Mesendoderm (in vitro differentiated cells): ENCODE results near the gene PADI1.
"Not testable (repeated sequence)": the region's sequence is repeated elsewhere in the genome, so short reads cannot be mapped to it uniquely, and the experiment has no call there.

ENCODE experiments used
- DNase-seq: peaks from one replicate; pipeline ENCODE4 v3.0.0; 2013
- H2AK5ac ChIP-seq: 2 replicates; pipeline ENCODE4 v1.6.1; 2013; ENCODE audit warnings: low read length, inconsistent platforms
- H2BK120ac ChIP-seq: 2 replicates; pipeline ENCODE4 v1.6.1; 2013; ENCODE audit warnings: low read depth, mild to moderate bottlenecking, low read length, moderate library complexity, mixed read lengths
- H2BK15ac ChIP-seq: replicated peaks from 2 replicates; pipeline ENCODE4 v1.6.1; 2013; ENCODE audit warnings: low read depth, mild to moderate bottlenecking, moderate library complexity
- H2BK5ac ChIP-seq: 2 replicates; pipeline ENCODE4 v1.6.1; 2013; ENCODE audit warnings: low read length, inconsistent platforms
- H3K18ac ChIP-seq: 2 replicates; pipeline ENCODE4 v1.6.1; 2013; ENCODE audit warnings: mild to moderate bottlenecking, low read length, mixed read lengths
- H3K23ac ChIP-seq: one replicate; pipeline ENCODE4 v1.6.1; 2013; ENCODE audit warnings: low read length
- H3K27ac ChIP-seq: 2 replicates; pipeline ENCODE4 v1.5.1; 2013; ENCODE audit warnings: low read depth, mild to moderate bottlenecking, inconsistent platforms, low read length, moderate library complexity
- H3K27me3 ChIP-seq: 2 replicates; pipeline ENCODE4 v1.6.1; 2013; ENCODE audit warnings: low read length, control low read depth, mild to moderate bottlenecking, inconsistent platforms; ENCODE audit not compliant: insufficient read depth, poor library complexity
- H3K36me3 ChIP-seq: 2 replicates; pipeline ENCODE4 v1.6.1; 2013; ENCODE audit warnings: low read length, inconsistent platforms; ENCODE audit not compliant: control insufficient read depth, insufficient read depth
- H3K4ac ChIP-seq: one replicate; pipeline ENCODE4 v1.6.1; 2013; ENCODE audit warnings: low read depth, mild to moderate bottlenecking, low read length, moderate library complexity
- H3K4me1 ChIP-seq: 2 replicates; pipeline ENCODE4 v1.6.1; 2013; ENCODE audit warnings: low read depth, low read length, inconsistent platforms; ENCODE audit not compliant: control insufficient read depth
- H3K4me2 ChIP-seq: 2 replicates; pipeline ENCODE4 v1.6.1; 2013; ENCODE audit warnings: low read length
- H3K4me3 ChIP-seq: 2 replicates; pipeline ENCODE4 v1.5.1; 2013; ENCODE audit warnings: mild to moderate bottlenecking, low read length
- H3K56ac ChIP-seq: one replicate; pipeline ENCODE4 v1.6.1; 2013; ENCODE audit warnings: low read length
- H3K79me1 ChIP-seq: 2 replicates; pipeline ENCODE4 v1.6.1; 2013; ENCODE audit warnings: low read length, inconsistent platforms
- H3K79me2 ChIP-seq: 2 replicates; pipeline ENCODE4 v1.6.1; 2013; ENCODE audit warnings: mild to moderate bottlenecking, low read length; ENCODE audit not compliant: control insufficient read depth, insufficient read depth
- H3K9ac ChIP-seq: 2 replicates; pipeline ENCODE4 v1.6.1; 2013; ENCODE audit warnings: low read length, inconsistent platforms
- H4K5ac ChIP-seq: one replicate; pipeline ENCODE4 v1.6.1; 2013; ENCODE audit warnings: low read length
- H4K8ac ChIP-seq: one replicate; pipeline ENCODE4 v1.6.1; 2013; ENCODE audit warnings: low read depth, mild to moderate bottlenecking, control low read depth, low read length, moderate library complexity
- WGBS: extraction: QIAGEN DNeasy Blood & Tissue Kit; methylation state at CpG from one replicate; pipeline ENCODE4 v1.1.7; 2013; ENCODE audit warnings: low lambda C conversion rate, missing lambda C conversion rate; ENCODE audit not compliant: insufficient coverage; ENCODE audit errors: extremely low coverage; 5-methylcytosine and 5-hydroxymethylcytosine counted together

Gene PADI1

GRCh38 chr1:17239420-17239819 is 34.5 kb downstream of the PADI1 start:
- Histone ChIP-seq H3K4me2 (no peak overlapping the region), H4K5ac (no peak overlapping the region), H3K79me1 (no peaks in the 10 kb centered on the region), H3K9ac (no peak overlapping the region), H2BK5ac (no peak overlapping the region), H3K4me1 (no peaks in the 10 kb centered on the region), H3K79me2 (no peaks in the 10 kb centered on the region), H2BK120ac (no peak overlapping the region), H2AK5ac (no peak overlapping the region), H3K23ac (no peak overlapping the region), H2BK15ac (no peak overlapping the region), H3K18ac (no peak overlapping the region), H3K4me3 (no peak overlapping the region), H3K27me3 (no peaks in the 10 kb centered on the region), H4K8ac (no peak overlapping the region), H3K4ac (no peak overlapping the region), H3K27ac (no peak overlapping the region), H3K56ac (no peak overlapping the region), H3K36me3 (no peaks in the 10 kb centered on the region)
- WGBS: no CpG with 5 or more reads among the region's 1 CpG
- peak; percentile 96 for DNase-seq

- H3K4me1 ChIP-seq, H3K4me2 ChIP-seq, H3K36me3 ChIP-seq, H3K9ac ChIP-seq, H2AK5ac ChIP-seq, H3K4ac ChIP-seq, H3K23ac ChIP-seq, H2BK120ac ChIP-seq, H3K79me1 ChIP-seq, H3K27ac ChIP-seq, H2BK5ac ChIP-seq, H4K5ac ChIP-seq, H3K18ac ChIP-seq, H3K27me3 ChIP-seq, H3K79me2 ChIP-seq, DNase-seq, H4K8ac ChIP-seq, H2BK15ac ChIP-seq, H3K4me3 ChIP-seq: not testable (repeated sequence)
- peak overlapping the region; percentile 7 for H3K56ac ChIP-seq
- WGBS: no CpG with 5 or more reads among the region's 28 CpGs
Observed at GRCh38 chr1:17241011-17241779, 36.3 kb downstream of the PADI1 start.

- H3K79me2 ChIP-seq, DNase-seq, H3K27me3 ChIP-seq, H3K4me1 ChIP-seq, H3K4me3 ChIP-seq, H4K5ac ChIP-seq, H3K9ac ChIP-seq, H3K27ac ChIP-seq, H2AK5ac ChIP-seq, H3K56ac ChIP-seq, H3K4me2 ChIP-seq, H3K4ac ChIP-seq, H4K8ac ChIP-seq, H3K18ac ChIP-seq, H3K23ac ChIP-seq, H2BK5ac ChIP-seq, H2BK120ac ChIP-seq, H3K79me1 ChIP-seq, H2BK15ac ChIP-seq, H3K36me3 ChIP-seq: not testable (repeated sequence)
- no CpG with 5 or more reads among the region's 11 CpGs for WGBS
Observed at GRCh38 chr1:17241780-17242074, 36.8 kb downstream of the PADI1 start.

- no CpG with 5 or more reads among the region's 1 CpG for WGBS
- no peak overlapping the region for H3K4ac ChIP-seq
Observed at GRCh38 chr1:17243274-17243673, 38.3 kb downstream of the PADI1 start.

GRCh38 chr1:17244821-17245740 is 40.2 kb downstream of the PADI1 start:
- WGBS: no CpG with 5 or more reads among the region's 14 CpGs
- H4K5ac ChIP-seq: no peak overlapping the region
- H3K79me1 ChIP-seq: no peaks in the 10 kb centered on the region
- no peak overlapping the region for H3K4ac ChIP-seq
- H2BK15ac ChIP-seq: no peak overlapping the region
- H3K4me1 ChIP-seq: no peaks in the 10 kb centered on the region
- H3K27ac ChIP-seq: no peak overlapping the region
- H3K56ac ChIP-seq: no peak overlapping the region
- H4K8ac ChIP-seq: no peak overlapping the region
- DNase-seq: no peak
- H2AK5ac ChIP-seq: no peak overlapping the region
- H3K18ac ChIP-seq: peak overlapping the region; percentile 34
- H3K79me2 ChIP-seq: no peaks in the 10 kb centered on the region
- H3K4me3 ChIP-seq: no peak overlapping the region
- no peak overlapping the region for H3K23ac ChIP-seq
- H3K36me3 ChIP-seq: no peaks in the 10 kb centered on the region
- no peak overlapping the region for H3K4me2 ChIP-seq
- H3K27me3 ChIP-seq: no peaks in the 10 kb centered on the region
- no peak overlapping the region for H2BK120ac ChIP-seq
- H2BK5ac ChIP-seq: no peak overlapping the region
- no peak overlapping the region for H3K9ac ChIP-seq

More at GRCh38 chr1:17243274-17243673, 38.3 kb downstream of the PADI1 start:
- Histone ChIP-seq H3K4me1 (no peaks in the 10 kb centered on the region), H2BK5ac (no peak overlapping the region), H3K23ac (no peak overlapping the region), H3K27me3 (no peaks in the 10 kb centered on the region), H4K8ac (no peak overlapping the region), H2AK5ac (no peak overlapping the region), H2BK15ac (no peak overlapping the region), H3K27ac (no peak overlapping the region), H3K9ac (no peak overlapping the region), H3K79me1 (no peaks in the 10 kb centered on the region), H3K18ac (no peak overlapping the region), H3K79me2 (no peaks in the 10 kb centered on the region), H3K56ac (no peak overlapping the region), H3K36me3 (no peaks in the 10 kb centered on the region), H3K4me3 (no peak overlapping the region), H3K4me2 (no peak overlapping the region), H4K5ac (no peak overlapping the region), H2BK120ac (no peak overlapping the region)
- DNase-seq: no peak
